Measurements from ENCODE around the gene CELF2. TPM values are rescaled to one million over a fixed set of nuclear protein-coding genes. Genes with fewer than 3 reads are reported as not detected.

Gene CELF2
- total RNA-seq, 4 donors from 2014 or later: 8.7 to 28.6 (median 22.9) TPM

DNA sequence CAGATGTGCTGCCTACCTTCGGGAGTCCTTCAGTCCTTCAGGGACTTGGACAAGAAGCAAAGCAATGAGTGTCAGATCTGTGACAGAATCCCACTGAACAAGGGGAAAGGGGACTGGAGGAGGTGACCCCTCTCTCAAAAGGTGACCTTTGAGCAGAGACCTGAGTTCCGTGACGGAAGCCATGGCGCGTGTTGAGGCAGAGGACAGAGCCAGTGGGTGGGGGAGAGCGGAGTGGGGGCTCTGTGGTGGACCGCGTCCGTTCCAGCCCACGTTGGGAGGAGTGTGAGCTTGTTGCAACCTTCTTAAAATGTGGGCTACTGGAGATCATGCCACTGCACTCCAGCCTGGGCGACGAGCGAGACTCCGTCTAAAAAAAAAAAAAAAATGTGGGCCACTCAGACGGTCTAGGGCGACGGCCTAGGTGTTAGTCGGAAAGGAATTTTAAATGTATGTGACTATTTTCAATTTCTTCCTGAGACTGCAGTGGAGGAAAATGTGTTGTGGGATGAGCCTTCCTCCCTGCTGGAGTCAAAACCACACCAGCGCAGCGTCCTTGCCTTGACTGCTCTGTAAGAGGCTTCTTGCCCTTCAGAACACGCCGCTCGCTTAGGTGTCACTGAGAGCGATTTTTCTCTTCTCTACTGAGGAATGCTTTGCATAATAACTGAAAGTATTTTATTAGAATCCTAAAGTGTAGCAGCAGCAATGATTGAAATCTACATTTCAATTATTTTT, 272.7 kb downstream of the CELF2 start:
- Histone ChIP-seq H3K4me3 (no peak overlapping the region), H3K36me3 (peaks cover 46% of the 10 kb centered on the region), H3K4me1 (peaks cover 7% of the 10 kb centered on the region), H3K27me3 (no peaks in the 10 kb centered on the region), H3K9me3 (no peaks in the 10 kb centered on the region), H3K27ac (no peak overlapping the region)
- TF ChIP-seq EP300 (IDR thresholded peaks at IDR 0.05) (no peak), POLR2AphosphoS5 (IDR thresholded peaks at IDR 0.05) (no peak), POLR2A (IDR thresholded peaks at IDR 0.05) (no peak)
- TF ChIP-seq, protein P1, sequence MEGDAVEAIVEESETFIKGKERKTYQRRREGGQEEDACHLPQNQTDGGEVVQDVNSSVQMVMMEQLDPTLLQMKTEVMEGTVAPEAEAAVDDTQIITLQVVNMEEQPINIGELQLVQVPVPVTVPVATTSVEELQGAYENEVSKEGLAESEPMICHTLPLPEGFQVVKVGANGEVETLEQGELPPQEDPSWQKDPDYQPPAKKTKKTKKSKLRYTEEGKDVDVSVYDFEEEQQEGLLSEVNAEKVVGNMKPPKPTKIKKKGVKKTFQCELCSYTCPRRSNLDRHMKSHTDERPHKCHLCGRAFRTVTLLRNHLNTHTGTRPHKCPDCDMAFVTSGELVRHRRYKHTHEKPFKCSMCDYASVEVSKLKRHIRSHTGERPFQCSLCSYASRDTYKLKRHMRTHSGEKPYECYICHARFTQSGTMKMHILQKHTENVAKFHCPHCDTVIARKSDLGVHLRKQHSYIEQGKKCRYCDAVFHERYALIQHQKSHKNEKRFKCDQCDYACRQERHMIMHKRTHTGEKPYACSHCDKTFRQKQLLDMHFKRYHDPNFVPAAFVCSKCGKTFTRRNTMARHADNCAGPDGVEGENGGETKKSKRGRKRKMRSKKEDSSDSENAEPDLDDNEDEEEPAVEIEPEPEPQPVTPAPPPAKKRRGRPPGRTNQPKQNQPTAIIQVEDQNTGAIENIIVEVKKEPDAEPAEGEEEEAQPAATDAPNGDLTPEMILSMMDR (IDR thresholded peaks at IDR 0.05): no peak
- DNase-seq (ENCODE audit: low spot score in 2 of 2): no peak
- whole genome bisulfite sequencing: 94% methylated on average over 24 of the region's 24 CpGs

GRCh38 chr10:11292576-11293302, 275.1 kb downstream of the CELF2 start:
- TF ChIP-seq POLR2AphosphoS5 (IDR thresholded peaks at IDR 0.05) (no peak), EP300 (IDR thresholded peaks at IDR 0.05) (no peak), POLR2A (IDR thresholded peaks at IDR 0.05) (no peak)
- TF ChIP-seq, protein P1 (IDR thresholded peaks at IDR 0.05): no peak
- Histone ChIP-seq H3K36me3 (peaks cover 49% of the 10 kb centered on the region), H3K4me3 (no peak overlapping the region), H3K27ac (no peak overlapping the region), H3K9me3 (no peaks in the 10 kb centered on the region), H3K27me3 (no peaks in the 10 kb centered on the region), H3K4me1 (peaks cover 7% of the 10 kb centered on the region)
- 95% methylated on average over 14 of the region's 14 CpGs for WGBS
- DNase-seq (ENCODE audit: low spot score in 2 of 2): no peak

DNA sequence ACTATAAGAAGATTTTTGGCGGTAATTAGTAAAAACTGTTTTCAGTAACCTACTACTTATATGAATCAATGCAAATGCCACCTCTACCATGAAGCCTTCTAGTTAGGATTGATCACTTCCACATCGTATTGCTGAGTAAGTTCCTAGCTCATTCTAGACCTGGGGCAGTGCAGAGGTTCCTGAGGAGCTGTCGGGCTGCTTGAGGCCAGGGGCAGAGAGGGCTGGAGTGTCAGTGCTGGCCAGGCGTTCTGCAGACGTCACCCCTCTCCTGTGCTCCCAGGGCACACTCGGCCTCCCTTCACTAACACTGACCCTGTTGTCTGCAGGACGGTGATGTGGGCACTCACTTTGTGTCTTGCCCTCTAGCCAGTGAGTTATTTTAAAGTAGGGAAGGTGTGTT, 275.7 kb downstream of the CELF2 start:
- no peak for DNase-seq (ENCODE audit: low spot score in 2 of 2)
- Histone ChIP-seq H3K27ac (no peak overlapping the region), H3K9me3 (no peaks in the 10 kb centered on the region), H3K4me1 (peaks cover 2% of the 10 kb centered on the region), H3K36me3 (peaks cover 44% of the 10 kb centered on the region), H3K27me3 (no peaks in the 10 kb centered on the region), H3K4me3 (no peak overlapping the region)
- TF ChIP-seq EP300 (IDR thresholded peaks at IDR 0.05): no peak
- TF ChIP-seq POLR2AphosphoS5 (IDR thresholded peaks at IDR 0.05): no peak
- 91% methylated on average over 7 of the region's 7 CpGs for WGBS

GRCh38 chr10:11294831-11295450, 277.3 kb downstream of the CELF2 start:
- TF ChIP-seq, protein P1 (IDR thresholded peaks at IDR 0.05): no peak
- no peak for TF ChIP-seq POLR2AphosphoS5 (IDR thresholded peaks at IDR 0.05)
- no peak for TF ChIP-seq EP300 (IDR thresholded peaks at IDR 0.05)
- no peak for TF ChIP-seq POLR2A (IDR thresholded peaks at IDR 0.05)
- Histone ChIP-seq H3K4me1 (no peaks in the 10 kb centered on the region), H3K27me3 (no peaks in the 10 kb centered on the region), H3K9me3 (no peaks in the 10 kb centered on the region), H3K27ac (no peak overlapping the region), H3K36me3 (peaks cover 38% of the 10 kb centered on the region), H3K4me3 (no peak overlapping the region)
- 82% methylated on average over 6 of the region's 6 CpGs for WGBS
- DNase-seq (ENCODE audit: low spot score in 2 of 2): no peak

- TF ChIP-seq EP300 (IDR thresholded peaks at IDR 0.05): no peak
- TF ChIP-seq POLR2AphosphoS5 (IDR thresholded peaks at IDR 0.05): no peak
- TF ChIP-seq, protein P1 (IDR thresholded peaks at IDR 0.05): no peak
- TF ChIP-seq POLR2A (IDR thresholded peaks at IDR 0.05): no peak
- Histone ChIP-seq H3K4me1 (no peaks in the 10 kb centered on the region), H3K27me3 (no peaks in the 10 kb centered on the region), H3K27ac (no peak overlapping the region), H3K9me3 (no peaks in the 10 kb centered on the region), H3K4me3 (no peak overlapping the region), H3K36me3 (peaks cover 41% of the 10 kb centered on the region)
- WGBS: 98% methylated on average over 3 of the region's 3 CpGs
- DNase-seq (ENCODE audit: low spot score in 2 of 2): no peak
Observed at GRCh38 chr10:11295492-11295891, 277.8 kb downstream of the CELF2 start.

All from suprapubic skin (tissue), 4 donors.